Retinal pigment epithelial cell (primary cell): ENCODE results near the gene SREBF1.

Experiments
- DNase-seq: peaks from one replicate; pipeline ENCODE4 v3.0.0-alpha.2; 2010; ENCODE audit warnings: low read depth
- H3K4me3 ChIP-seq: 2 replicates; pipeline ENCODE4 v1.5.1; 2011; ENCODE audit warnings: mild to moderate bottlenecking, low read length, control low read depth, moderate library complexity
- CTCF ChIP-seq: conservative IDR thresholded peaks from 2 replicates; pipeline ENCODE4 v1.5.1; 2011; ENCODE audit warnings: low read depth, low read length, control low read depth, inconsistent platforms

SREBF1 gene

GRCh38 chr17:17782523-17783115 is 54.2 kb downstream of the SREBF1 start:
- peak overlapping the region; percentile 32 for H3K4me3 ChIP-seq
- no peak for TF ChIP-seq CTCF
- no peak for DNase-seq

- DNase-seq = no peak
- no peak for TF ChIP-seq CTCF
- peak overlapping the region; percentile 39 for H3K4me3 ChIP-seq
Observed at GRCh38 chr17:17781591-17782496, 54.9 kb downstream of the SREBF1 start.

- peak; percentile 61 for TF ChIP-seq CTCF
- peak overlapping the region; percentile 39 for H3K4me3 ChIP-seq
Observed at GRCh38 chr17:17780922-17781590, 55.7 kb downstream of the SREBF1 start.

GRCh38 chr17:17779015-17779611 is 57.7 kb downstream of the SREBF1 start:
- no peak for TF ChIP-seq CTCF
- no peak for DNase-seq
- no peak overlapping the region for H3K4me3 ChIP-seq

More at GRCh38 chr17:17780922-17781590, 55.7 kb downstream of the SREBF1 start:
- no peak for DNase-seq

GRCh38 chr17:17778308-17779014 is 58.3 kb downstream of the SREBF1 start:
- no peak for DNase-seq
- no peak for TF ChIP-seq CTCF
- no peak overlapping the region for H3K4me3 ChIP-seq

- no peak for DNase-seq
- H3K4me3 ChIP-seq = no peak overlapping the region
- TF ChIP-seq CTCF = no peak
Observed at GRCh38 chr17:17776889-17777288, 59.9 kb downstream of the SREBF1 start.
